ENCODE data around the gene SVOP. TPM values are rescaled to one million over a fixed set of nuclear protein-coding genes. Genes with fewer than 3 reads are reported as not detected.

SVOP gene
- total and polyA plus RNA-seq, 11 donors, result 0.14 to 5.3 (median 2.2) TPM

DNA sequence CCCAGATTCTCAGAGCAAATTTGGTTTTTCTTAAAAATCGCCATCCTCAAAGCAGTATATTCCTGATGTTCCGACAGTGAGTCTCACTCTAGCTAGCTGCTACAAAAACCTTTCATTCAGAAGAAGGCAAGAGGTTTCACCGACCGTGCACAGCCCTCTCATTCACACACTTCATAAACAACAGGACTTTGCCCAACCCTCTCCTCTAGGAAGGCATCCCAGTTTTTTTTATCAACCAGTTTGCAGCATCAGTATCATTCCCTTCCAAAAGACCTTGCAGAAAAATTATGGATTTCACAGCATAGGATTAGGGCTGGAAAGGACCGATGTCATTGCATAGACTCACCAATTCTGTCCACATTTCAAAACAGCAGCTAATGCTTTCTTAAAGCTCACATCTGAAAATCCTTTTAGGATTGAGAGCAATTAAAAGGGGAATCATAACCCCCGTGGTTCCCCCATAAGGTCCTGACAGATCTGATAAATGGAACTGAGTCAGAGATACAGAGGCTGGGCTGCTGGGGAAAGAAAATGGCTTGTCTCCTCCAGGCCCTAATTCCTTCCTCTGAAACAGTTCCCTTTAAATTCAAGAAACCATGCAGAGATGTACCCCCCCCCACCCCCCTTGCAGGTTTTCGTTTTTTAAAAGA is 597 bp downstream of the SVOP start:
- DNase-seq, result no peak
- H3K4me1 ChIP-seq, result peaks cover 0 to 7% (median 0%) of the 10 kb centered on the region in 12 donors
- ATAC-seq, result no peak
- H3K27ac ChIP-seq, result no peak overlapping the region
- no peaks in the 10 kb centered on the region for H3K9me3 ChIP-seq
- no peak overlapping the region for H3K4me3 ChIP-seq
- WGBS, 4 donors, result 58 to 69% (median 65%) methylated on average over 7 of the region's 7 CpGs
- intact Hi-C loops (cut with DNase I), result loop anchor here in 1 of 10 donors (5.0 kb wide), 1 partner anchor 53 kb away; no protein-coding TSS in a partner anchor
- H3K27me3 ChIP-seq, result peaks cover 0 to 17% (median 0%) of the 10 kb centered on the region in 9 donors
- H3K36me3 ChIP-seq, result no peaks in the 10 kb centered on the region
- TF ChIP-seq, protein P1, sequence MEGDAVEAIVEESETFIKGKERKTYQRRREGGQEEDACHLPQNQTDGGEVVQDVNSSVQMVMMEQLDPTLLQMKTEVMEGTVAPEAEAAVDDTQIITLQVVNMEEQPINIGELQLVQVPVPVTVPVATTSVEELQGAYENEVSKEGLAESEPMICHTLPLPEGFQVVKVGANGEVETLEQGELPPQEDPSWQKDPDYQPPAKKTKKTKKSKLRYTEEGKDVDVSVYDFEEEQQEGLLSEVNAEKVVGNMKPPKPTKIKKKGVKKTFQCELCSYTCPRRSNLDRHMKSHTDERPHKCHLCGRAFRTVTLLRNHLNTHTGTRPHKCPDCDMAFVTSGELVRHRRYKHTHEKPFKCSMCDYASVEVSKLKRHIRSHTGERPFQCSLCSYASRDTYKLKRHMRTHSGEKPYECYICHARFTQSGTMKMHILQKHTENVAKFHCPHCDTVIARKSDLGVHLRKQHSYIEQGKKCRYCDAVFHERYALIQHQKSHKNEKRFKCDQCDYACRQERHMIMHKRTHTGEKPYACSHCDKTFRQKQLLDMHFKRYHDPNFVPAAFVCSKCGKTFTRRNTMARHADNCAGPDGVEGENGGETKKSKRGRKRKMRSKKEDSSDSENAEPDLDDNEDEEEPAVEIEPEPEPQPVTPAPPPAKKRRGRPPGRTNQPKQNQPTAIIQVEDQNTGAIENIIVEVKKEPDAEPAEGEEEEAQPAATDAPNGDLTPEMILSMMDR (IDR thresholded peaks at IDR 0.05), result no peak
- TF ChIP-seq POLR2A (IDR thresholded peaks at IDR 0.05), result no peak

DNA sequence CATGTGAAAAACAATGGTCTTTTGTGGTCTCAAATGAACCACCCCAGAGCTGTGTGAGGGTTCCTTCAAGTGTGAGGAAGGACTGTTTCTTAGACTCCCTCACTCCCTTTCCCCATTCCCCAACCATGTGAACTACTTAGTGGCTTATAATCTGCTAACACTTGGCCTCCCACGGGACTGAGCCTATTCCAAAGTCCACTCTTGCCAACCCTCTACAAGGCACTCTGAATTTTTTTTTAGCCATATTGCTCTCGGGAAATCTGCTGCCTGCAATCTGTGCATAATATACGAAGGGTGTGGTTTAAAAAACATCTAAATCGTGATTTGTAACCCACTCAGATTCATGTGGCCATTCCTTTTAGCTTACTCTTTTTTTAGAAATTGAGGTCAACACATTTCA is 2.6 kb downstream of the SVOP start:
- Histone ChIP-seq H3K27ac (no peak overlapping the region), H3K9me3 (no peaks in the 10 kb centered on the region), H3K36me3 (no peaks in the 10 kb centered on the region), H3K4me1 (peaks cover 0 to 7% (median 0%) of the 10 kb centered on the region in 12 donors), H3K4me3 (no peak overlapping the region), H3K27me3 (peaks cover 0 to 17% (median 0%) of the 10 kb centered on the region in 9 donors)
- no peak for DNase-seq
- WGBS, 4 donors, result 39 to 59% (median 48%) methylated on average over 4 of the region's 4 CpGs
- no peak for TF ChIP-seq POLR2A (IDR thresholded peaks at IDR 0.05)
- TF ChIP-seq, protein P1 (IDR thresholded peaks at IDR 0.05), result no peak
- no peak for ATAC-seq
- intact Hi-C loops (cut with DNase I), result no loop called here

DNA sequence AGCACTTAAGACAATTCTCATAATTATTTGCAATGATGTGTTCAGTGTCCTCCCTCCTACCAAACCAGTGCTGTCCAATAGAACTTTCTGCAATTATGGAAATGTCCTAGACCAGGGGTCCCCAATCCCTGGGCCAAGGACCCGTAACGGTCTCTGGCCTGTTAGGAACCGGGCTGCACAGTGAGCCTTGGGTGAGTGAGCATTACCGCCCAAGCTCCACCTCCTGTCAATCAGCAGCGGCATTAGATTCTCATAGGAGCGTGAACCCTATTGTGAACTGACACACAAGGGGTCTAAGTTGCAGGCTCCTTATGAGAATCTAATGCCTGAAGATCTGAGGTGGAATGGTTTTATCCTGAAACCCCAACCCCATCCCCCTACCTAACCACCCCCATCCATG is 3.9 kb downstream of the SVOP start:
- ATAC-seq (no peak), DNase-seq (no peak)
- intact Hi-C loops (cut with DNase I), result no loop called here
- Histone ChIP-seq H3K27ac (no peak overlapping the region), H3K4me3 (no peak overlapping the region), H3K9me3 (no peaks in the 10 kb centered on the region), H3K36me3 (no peaks in the 10 kb centered on the region), H3K4me1 (peaks cover 0 to 7% (median 0%) of the 10 kb centered on the region in 12 donors), H3K27me3 (peaks cover 0 to 16% (median 0%) of the 10 kb centered on the region in 9 donors)
- 76 to 91% (median 86%) methylated on average over 3 to 6 of the region's 6 CpGs for WGBS, 4 donors
- TF ChIP-seq POLR2A (IDR thresholded peaks at IDR 0.05), result no peak
- TF ChIP-seq, protein P1 (IDR thresholded peaks at IDR 0.05), result no peak

DNA sequence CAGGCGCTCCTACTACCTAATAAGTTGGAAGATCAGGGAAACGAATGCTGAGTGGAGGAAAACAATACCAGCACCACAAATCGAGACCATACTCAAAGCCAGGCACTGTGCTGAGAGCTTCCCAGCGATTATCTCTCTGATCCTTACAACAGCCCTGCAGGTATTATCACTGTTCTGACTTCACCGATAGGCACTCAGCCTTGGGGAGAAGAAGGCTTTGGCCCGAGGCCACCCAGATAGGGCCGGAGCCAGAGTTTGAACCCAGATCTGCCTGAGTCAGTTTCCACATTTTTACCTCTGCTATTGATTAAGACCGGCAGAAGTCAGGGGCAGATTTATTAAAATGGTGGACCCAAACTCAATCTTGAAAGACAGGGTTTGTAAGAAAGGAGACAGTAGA is 4.9 kb downstream of the SVOP start:
- Histone ChIP-seq H3K4me3 (no peak overlapping the region), H3K4me1 (peaks cover 0 to 6% (median 0%) of the 10 kb centered on the region in 12 donors), H3K27me3 (peaks cover 0 to 8% (median 0%) of the 10 kb centered on the region in 9 donors), H3K27ac (no peak overlapping the region), H3K36me3 (no peaks in the 10 kb centered on the region), H3K9me3 (no peaks in the 10 kb centered on the region)
- TF ChIP-seq, protein P1 (IDR thresholded peaks at IDR 0.05), result no peak
- no peak for TF ChIP-seq POLR2A (IDR thresholded peaks at IDR 0.05)
- intact Hi-C loops (cut with DNase I), result no loop called here
- WGBS, 4 donors, result 55 to 66% (median 64%) methylated on average over 8 of the region's 8 CpGs
- ATAC-seq (no peak), DNase-seq (no peak)
